ENCODE data around the gene CTNS. TPM values are rescaled to one million over a fixed set of nuclear protein-coding genes. Genes with fewer than 3 reads are reported as not detected.

CTNS gene
- total RNA-seq, 1 experiment from 2014 or later = 10.3 TPM

GRCh38 chr17:3658784-3659449 lies 22.4 kb downstream of the CTNS start:
- no peak for DNase-seq (ENCODE audit: low read depth)

GRCh38 chr17:3659541-3660111 lies 23.1 kb downstream of the CTNS start:
- peak; percentile 86 for DNase-seq (ENCODE audit: low read depth)

GRCh38 chr17:3660311-3660891 lies 23.8 kb downstream of the CTNS start:
- DNase-seq (ENCODE audit: low read depth) = no peak

- DNase-seq (ENCODE audit: low read depth) = no peak
Observed at GRCh38 chr17:3663102-3664011, 26.8 kb downstream of the CTNS start.

DNA sequence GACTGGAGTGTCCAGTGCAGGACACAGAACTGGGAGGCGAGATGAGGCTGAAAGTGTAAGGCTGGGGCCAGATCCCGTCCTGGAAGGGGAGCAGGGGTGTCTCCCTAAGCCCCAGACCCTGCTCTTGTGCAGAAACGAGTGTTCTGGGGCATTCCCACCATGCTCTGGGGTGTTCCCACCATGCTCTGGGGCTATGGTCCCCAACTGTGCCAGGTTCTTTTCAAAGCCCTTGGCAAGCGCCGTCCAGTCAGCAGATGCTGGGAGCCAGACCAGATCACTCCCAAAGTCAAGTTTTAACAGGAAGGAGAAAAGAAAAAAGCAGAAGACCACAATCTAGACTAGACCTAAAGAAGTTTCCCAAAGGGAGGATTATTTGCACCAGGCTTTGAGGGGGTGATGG lies 29.3 kb downstream of the CTNS start:
- no peak for DNase-seq (ENCODE audit: low read depth)

- DNase-seq (ENCODE audit: low read depth) = no peak
Observed at GRCh38 chr17:3666516-3666915, 30.0 kb downstream of the CTNS start.

GRCh38 chr17:3667366-3668278 lies 31.1 kb downstream of the CTNS start:
- DNase-seq (ENCODE audit: low read depth) = peak; percentile 90

DNA sequence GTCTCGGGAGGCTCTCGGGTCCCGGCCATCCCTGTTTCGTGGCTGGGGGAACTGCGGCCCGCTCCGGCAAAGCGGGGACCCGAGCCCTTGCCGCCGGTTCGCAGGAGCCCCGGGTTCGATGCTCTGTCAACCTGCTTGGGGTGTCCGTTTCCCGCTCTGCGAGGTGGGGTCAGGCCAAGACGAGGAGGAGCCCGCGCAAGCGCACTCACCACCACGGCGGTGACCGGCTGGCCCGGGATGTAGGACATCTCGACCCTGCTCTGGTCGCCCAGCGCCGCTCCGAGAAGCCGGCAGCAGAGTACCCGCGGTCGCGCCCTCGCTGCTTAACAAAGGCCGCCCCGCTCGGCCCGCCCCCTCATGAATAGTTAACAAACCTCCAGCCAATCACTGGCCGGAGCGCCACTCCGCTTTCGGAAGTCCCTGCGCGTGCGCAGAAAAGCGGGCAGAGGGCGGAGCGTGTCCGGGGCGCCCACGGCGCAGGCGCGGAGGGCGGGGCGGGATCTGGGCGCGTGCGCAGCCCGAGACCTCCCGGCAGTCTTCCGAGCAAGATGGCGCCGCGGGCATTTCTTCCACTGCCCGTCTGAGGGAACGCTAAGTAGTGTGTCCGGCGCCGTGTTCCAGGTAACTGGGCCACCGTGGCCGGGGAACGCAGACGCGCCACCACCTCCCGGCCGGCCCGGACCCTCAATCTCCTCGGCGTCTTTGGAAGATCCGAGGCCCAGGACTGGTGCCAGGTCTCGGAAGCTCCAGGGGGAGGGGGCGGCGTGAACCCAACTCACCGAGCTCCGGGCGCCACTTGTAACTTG lies 31.9 kb downstream of the CTNS start, which contains the start of the genes EMC6 and TAX1BP3:
Gene EMC6, plus strand, starts transcription at position 534 of the 806 bp plus-strand sequence. CDS start 335 bp downstream, outside the sequence.
Gene TAX1BP3, minus strand, starts transcription at position 300 of the 806 bp plus-strand sequence. Its CDS starts 52 bp downstream, at position 248.
- DNase-seq (ENCODE audit: low read depth) = peak; percentile 94

DNA sequence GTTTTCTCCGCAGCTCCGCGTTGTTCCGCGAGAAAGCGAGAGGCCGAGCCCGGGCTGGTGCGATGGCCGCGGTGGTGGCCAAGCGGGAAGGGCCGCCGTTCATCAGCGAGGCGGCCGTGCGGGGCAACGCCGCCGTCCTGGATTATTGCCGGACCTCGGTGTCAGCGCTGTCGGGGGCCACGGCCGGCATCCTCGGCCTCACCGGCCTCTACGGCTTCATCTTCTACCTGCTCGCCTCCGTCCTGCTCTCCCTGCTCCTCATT lies 32.5 kb downstream of the CTNS start:
- DNase-seq (ENCODE audit: low read depth) = no peak

- no peak for DNase-seq (ENCODE audit: low read depth)
Observed at GRCh38 chr17:3669548-3669947, 33.0 kb downstream of the CTNS start.

DNA sequence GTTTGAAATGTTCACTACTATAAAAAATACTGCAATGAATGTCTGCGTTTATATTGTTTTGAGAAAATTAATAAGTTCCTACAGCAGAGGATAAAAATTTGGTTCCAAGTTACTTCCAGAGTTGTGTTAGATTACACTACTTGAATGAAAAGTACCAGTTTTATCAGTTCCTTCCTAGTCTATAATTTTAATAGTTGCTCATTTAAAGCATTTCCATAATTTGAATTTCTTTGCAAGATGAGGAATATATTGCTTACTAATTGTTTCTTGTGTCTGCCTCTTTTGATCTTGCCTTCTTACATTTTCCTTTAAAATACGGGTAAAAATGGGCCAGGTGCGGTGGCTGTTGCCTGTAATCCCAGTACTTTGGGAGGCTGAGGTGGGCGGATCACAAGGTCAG lies 36.0 kb downstream of the CTNS start:
- DNase-seq (ENCODE audit: low read depth) = no peak

GRCh38 chr17:3675886-3676285 lies 39.3 kb downstream of the CTNS start:
- DNase-seq (ENCODE audit: low read depth) = no peak

DNA sequence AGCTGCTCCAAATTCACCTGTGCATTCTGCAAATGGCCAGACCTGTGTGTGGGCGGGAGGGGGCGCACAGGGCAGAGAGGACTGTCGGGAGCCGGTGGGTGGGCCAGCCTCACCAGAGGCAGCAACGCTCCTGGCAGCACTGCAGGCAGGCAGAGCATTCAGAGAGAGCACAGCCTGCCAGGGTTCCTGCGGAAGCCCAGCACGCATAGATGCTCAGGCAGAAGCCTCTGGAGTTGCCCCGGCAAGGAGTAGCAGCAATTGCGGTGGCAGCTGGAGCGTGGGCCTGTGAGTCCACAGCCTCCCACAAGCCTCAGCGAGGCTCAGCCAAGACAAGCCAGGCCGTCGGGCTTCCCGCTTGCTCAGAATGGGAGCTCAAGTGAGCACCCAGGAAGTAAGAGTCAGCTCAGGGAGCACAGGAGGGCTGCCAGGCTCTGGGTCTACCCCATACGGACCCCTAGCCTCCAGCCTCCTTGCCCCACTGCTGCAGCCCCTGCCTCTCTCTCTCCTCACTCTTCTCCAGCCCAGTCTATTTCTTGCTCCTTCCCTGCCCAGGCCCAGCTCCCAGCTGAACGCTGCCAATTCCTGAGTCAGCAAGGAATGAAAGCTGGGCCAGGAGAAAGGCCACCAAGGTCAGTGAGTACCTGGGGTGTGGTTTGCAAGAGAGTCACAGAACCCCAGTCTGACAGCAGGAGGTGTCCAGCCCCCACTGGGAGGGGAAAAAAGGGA lies 41.7 kb downstream of the CTNS start:
- DNase-seq (ENCODE audit: low read depth) = no peak

DNA sequence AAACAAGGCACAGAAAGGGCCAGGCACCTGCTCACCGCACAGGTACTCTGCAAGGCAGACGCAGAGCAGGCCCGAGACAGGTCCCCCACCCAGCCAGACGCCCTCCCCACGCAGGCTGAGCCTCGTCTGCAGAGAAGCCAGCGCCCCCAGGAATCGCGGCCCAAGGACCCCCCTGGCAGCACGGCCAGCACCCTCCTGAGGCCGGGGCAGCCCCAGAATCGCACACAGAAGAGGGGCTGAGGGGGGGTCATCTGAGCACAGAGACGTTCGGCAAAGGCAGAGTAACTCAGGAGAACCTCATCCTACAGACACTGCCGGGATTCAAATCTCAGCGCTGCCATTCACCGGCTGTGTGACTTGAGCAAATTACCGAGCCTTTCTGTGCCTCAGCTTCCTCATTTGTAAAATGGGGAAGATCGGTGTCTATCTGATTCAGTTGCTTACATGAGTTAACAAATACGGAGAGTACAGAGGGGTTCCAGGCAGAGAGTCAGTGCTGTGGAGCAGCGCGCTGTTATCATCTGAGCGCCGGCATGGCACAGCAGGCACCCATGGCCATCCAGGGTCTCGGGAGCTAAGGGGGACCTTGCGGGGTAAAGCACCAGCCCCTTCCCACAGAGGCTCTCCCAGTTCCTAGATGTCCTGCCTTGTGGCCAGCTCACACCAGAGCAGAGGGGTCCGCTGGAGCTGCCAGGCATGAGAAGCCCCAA lies 42.4 kb downstream of the CTNS start:
- DNase-seq (ENCODE audit: low read depth) = no peak

DNA sequence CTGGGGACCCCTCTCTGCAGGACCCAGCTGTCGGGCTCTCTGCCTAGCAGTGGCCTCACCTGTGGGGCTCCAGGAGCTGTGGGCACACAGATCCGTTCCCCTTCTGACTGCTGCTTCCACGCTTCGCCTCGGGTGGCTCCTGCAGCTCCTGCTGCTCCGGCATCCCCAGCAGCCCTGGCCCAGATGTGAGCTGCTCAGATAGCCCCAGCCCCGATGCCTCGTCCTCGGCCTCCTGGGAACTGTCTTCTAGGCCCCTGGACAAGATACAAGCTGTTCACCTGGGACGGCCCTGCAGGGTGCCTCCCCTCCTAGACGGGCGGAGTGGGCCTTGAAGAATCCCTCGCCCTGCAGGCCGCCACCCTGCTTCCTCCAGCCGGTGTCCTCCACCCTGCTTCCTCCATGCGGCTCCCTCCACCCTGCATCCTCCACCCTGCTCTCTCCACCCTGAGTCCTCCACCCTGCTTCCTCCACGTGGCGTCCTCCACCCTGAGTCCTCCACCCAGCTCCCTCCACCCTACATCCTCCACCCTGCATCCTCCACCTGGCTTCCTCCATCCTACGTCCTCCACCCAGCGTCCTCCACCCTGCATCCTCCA lies 43.1 kb downstream of the CTNS start:
- DNase-seq (ENCODE audit: low read depth) = no peak

GRCh38 chr17:3681057-3681456 lies 44.5 kb downstream of the CTNS start:
- DNase-seq (ENCODE audit: low read depth) = no peak

GRCh38 chr17:3681565-3681964 lies 45.0 kb downstream of the CTNS start:
- DNase-seq (ENCODE audit: low read depth) = no peak

DNA sequence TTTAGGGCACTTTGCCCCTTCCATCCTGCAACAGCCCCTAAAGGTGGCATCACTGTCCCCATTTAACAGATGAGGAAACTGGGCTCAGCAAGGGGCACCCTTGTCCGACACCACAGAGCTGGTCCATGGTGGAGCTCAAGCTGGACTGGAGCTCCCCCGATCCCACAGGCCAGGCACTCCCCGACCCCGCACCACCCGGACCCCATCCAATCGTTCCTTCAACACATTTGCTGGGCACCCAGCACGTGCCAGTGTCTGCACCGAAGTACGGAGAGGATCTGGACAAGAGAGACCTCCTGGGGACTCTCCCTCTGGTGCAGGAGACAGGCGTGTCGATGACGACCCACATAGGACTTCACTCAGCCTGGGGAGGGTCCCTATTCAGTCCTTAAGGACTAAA lies 45.5 kb downstream of the CTNS start:
- no peak for DNase-seq (ENCODE audit: low read depth)

DNA sequence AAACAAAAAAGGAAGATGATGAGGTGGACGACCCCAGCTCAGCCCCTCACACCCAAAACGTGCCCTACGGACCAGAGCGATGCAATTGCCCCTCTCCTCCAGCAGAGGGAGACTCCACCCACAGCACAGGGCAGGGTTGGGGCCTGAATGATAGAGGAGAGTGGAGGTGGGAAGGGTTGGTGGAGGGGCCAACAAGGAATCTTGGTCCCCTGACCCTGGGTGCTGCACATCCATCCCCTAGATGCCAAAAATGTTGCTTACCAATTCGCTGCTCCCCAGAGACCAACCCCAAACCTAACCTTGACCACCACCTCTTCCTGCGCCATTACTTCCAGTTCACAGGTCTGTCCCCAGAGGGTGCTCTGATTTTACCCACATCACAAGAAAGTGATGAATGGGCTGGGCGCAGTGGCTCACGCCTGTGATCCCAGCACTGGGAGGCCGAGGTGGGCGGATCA lies 46.5 kb downstream of the CTNS start:
- no peak for DNase-seq (ENCODE audit: low read depth)

All from RPMI7951 (cell line).